Measurements from ENCODE around the gene P2RX4.

DNA sequence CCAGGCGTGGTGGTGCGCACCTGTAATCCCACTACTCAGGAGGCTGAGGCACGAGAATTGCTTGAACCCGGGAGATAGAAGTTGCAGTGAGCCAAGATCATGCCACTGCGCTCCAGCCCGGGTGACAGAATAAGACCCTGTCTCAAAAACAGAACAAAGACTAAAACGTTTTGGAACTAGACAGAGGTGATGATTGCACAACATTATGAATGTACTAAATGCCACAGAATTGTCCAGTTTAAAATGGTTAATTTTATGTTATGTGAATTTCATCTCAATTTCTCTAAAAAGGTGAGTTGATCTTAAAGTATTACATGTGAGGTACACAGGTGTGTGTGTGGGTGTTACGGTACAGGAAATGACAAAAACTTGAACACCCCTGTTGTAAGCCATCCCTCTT is 16.5 kb downstream of the P2RX4 start:
- no peak for TF ChIP-seq POLR2A (IDR thresholded peaks at IDR 0.05)
- TF ChIP-seq, protein P1, sequence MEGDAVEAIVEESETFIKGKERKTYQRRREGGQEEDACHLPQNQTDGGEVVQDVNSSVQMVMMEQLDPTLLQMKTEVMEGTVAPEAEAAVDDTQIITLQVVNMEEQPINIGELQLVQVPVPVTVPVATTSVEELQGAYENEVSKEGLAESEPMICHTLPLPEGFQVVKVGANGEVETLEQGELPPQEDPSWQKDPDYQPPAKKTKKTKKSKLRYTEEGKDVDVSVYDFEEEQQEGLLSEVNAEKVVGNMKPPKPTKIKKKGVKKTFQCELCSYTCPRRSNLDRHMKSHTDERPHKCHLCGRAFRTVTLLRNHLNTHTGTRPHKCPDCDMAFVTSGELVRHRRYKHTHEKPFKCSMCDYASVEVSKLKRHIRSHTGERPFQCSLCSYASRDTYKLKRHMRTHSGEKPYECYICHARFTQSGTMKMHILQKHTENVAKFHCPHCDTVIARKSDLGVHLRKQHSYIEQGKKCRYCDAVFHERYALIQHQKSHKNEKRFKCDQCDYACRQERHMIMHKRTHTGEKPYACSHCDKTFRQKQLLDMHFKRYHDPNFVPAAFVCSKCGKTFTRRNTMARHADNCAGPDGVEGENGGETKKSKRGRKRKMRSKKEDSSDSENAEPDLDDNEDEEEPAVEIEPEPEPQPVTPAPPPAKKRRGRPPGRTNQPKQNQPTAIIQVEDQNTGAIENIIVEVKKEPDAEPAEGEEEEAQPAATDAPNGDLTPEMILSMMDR (IDR thresholded peaks at IDR 0.05) = no peak

Data from right lobe of liver (tissue), 4 donors.